ENCODE results near the gene LARGE1. TPM values are rescaled to one million over a fixed set of nuclear protein-coding genes. Genes with fewer than 3 reads are reported as not detected.

The LARGE1 gene
- total and polyA plus RNA-seq, 2 of the 4 experiments (the other 2 are of a cell fraction): 6.2 to 12.4 TPM

DNA sequence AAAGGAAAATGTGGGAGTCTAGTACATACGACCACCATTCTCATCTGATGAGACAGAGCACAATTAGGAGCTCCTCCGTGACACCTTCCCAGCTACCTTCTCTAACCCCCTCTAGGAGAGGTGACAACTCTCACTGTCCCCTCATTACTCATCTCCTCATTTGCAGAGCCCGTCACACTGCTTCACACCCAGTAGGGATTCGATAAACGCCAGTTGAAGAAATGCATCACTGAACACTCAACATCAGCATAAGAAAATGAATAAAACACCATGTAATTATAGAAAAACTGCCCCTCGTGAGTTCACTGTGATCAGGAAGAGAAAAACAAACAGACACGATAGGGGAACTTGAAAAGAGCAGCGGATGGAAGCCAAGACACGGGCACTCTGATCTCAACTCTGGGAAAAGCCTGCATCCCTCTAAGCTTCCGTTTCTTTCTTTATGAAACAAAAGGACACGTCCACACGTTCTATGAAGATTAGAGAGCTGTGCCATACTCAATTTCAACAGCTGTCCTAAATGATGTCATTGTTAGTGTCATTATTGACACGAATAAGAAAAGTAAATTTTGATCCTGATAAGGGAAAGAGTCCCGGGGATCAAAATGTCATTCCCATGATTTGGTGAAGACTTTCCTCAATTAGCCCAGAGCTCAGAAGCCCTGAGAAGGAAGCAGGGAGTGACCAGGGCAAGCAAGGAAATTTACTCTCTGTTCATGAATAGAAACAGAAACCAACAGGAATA lies 356.9 kb downstream of the LARGE1 start:
- intact Hi-C loops (cut with micrococcal nuclease) (no loop called here), dilution Hi-C loops (cut with HindIII; ENCODE audit: low sequenced_read_pairs, unreplicated experiment) (no loop called here), in situ Hi-C loops (cut with MboI; ENCODE audit: low sequenced_read_pairs) (no loop called here)
- no peaks in the 10 kb centered on the region for H3K9me3 ChIP-seq (ENCODE audit: control insufficient read depth, insufficient read depth, low read length)
- ATAC-seq (ENCODE audit: low read depth) (no peak), DNase-seq (no peak)
- H3K14ac ChIP-seq (replicated peaks; ENCODE audit: low read depth, low read length): no peak overlapping the region
- no peak overlapping the region for H2BK5ac ChIP-seq (ENCODE audit: low read depth, low read length, poor library complexity, severe bottlenecking)
- no peak overlapping the region; the same call in 1 of the 2 replicates for H3K4me2 ChIP-seq (ENCODE audit: low read depth, low read length)
- no peaks in the 10 kb centered on the region for H3K4me1 ChIP-seq (ENCODE audit: control insufficient read depth, insufficient read depth, low read length)
- no peak overlapping the region for H4K5ac ChIP-seq (ENCODE audit: low read depth, low read length)
- H3K9me1 ChIP-seq (ENCODE audit: insufficient read depth, low read length): no peaks in the 10 kb centered on the region
- no peak overlapping the region for H3K56ac ChIP-seq (ENCODE audit: extremely low read depth, insufficient read depth, low read length)
- no peak overlapping the region for H3K27ac ChIP-seq (ENCODE audit: insufficient read depth, low read length)
- no peak overlapping the region for H3K23ac ChIP-seq (ENCODE audit: low read depth, low read length)
- ChIA-PET CTCF (interaction anchor here (0.6 to 0.8 kb wide), 2 partner anchors 44 to 200 kb away, joined by 3 read pairs; no protein-coding TSS in a partner anchor), POLR2A (ENCODE audit: unreplicated experiment) (no interaction called here)
- H2BK120ac ChIP-seq (ENCODE audit: low read depth, low read length): no peak overlapping the region
- H2BK20ac ChIP-seq (ENCODE audit: low read depth, low read length): no peak overlapping the region
- no peak overlapping the region for H2AK9ac ChIP-seq (replicated peaks; ENCODE audit: low read depth, low read length, poor library complexity)
- TF ChIP-seq FOS (IDR thresholded peaks at IDR 0.05; ENCODE audit: low read depth, low read length): no peak
- TF ChIP-seq MAZ (IDR thresholded peaks at IDR 0.05; ENCODE audit: borderline replicate concordance, low read depth, low read length): no peak
- TF ChIP-seq POLR2A (IDR thresholded peaks at IDR 0.05; ENCODE audit: low read depth, low read length): no peak
- no peak for TF ChIP-seq RFX5 (IDR thresholded peaks at IDR 0.05; ENCODE audit: low read depth, low read length)
- TF ChIP-seq, protein P1, sequence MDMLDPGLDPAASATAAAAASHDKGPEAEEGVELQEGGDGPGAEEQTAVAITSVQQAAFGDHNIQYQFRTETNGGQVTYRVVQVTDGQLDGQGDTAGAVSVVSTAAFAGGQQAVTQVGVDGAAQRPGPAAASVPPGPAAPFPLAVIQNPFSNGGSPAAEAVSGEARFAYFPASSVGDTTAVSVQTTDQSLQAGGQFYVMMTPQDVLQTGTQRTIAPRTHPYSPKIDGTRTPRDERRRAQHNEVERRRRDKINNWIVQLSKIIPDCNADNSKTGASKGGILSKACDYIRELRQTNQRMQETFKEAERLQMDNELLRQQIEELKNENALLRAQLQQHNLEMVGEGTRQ (IDR thresholded peaks at IDR 0.05; ENCODE audit: low read depth, low read length): no peak
- no peak for TF ChIP-seq RAD21 (IDR thresholded peaks at IDR 0.05; ENCODE audit: low read length)
- TF ChIP-seq, protein P2, sequence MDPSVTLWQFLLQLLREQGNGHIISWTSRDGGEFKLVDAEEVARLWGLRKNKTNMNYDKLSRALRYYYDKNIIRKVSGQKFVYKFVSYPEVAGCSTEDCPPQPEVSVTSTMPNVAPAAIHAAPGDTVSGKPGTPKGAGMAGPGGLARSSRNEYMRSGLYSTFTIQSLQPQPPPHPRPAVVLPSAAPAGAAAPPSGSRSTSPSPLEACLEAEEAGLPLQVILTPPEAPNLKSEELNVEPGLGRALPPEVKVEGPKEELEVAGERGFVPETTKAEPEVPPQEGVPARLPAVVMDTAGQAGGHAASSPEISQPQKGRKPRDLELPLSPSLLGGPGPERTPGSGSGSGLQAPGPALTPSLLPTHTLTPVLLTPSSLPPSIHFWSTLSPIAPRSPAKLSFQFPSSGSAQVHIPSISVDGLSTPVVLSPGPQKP (IDR thresholded peaks at IDR 0.05; ENCODE audit: borderline replicate concordance, low read depth, low read length): no peak
- TF ChIP-seq BHLHE40 (IDR thresholded peaks at IDR 0.05; ENCODE audit: low read depth, low read length): no peak
- TF ChIP-seq CHD1 (IDR thresholded peaks at IDR 0.05; ENCODE audit: low read depth, low read length): no peak
- no peak for TF ChIP-seq CEBPB (IDR thresholded peaks at IDR 0.05; ENCODE audit: low read depth, low read length)
- TF ChIP-seq SMC3 (IDR thresholded peaks at IDR 0.05; ENCODE audit: low read depth, low read length): no peak
- TF ChIP-seq, protein P3, sequence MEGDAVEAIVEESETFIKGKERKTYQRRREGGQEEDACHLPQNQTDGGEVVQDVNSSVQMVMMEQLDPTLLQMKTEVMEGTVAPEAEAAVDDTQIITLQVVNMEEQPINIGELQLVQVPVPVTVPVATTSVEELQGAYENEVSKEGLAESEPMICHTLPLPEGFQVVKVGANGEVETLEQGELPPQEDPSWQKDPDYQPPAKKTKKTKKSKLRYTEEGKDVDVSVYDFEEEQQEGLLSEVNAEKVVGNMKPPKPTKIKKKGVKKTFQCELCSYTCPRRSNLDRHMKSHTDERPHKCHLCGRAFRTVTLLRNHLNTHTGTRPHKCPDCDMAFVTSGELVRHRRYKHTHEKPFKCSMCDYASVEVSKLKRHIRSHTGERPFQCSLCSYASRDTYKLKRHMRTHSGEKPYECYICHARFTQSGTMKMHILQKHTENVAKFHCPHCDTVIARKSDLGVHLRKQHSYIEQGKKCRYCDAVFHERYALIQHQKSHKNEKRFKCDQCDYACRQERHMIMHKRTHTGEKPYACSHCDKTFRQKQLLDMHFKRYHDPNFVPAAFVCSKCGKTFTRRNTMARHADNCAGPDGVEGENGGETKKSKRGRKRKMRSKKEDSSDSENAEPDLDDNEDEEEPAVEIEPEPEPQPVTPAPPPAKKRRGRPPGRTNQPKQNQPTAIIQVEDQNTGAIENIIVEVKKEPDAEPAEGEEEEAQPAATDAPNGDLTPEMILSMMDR (conservative IDR thresholded peaks at IDR 0.05; ENCODE audit: low read depth, low read length): no peak
- TF ChIP-seq RCOR1 (IDR thresholded peaks at IDR 0.05; ENCODE audit: insufficient replicate concordance, low read length): no peak
- no peak for TF ChIP-seq NFE2L2 (IDR thresholded peaks at IDR 0.05; ENCODE audit: low read depth, low read length)
- TF ChIP-seq MXI1 (IDR thresholded peaks at IDR 0.05; ENCODE audit: borderline replicate concordance, low read depth, low read length): no peak
- H3K36me3 ChIP-seq (ENCODE audit: control insufficient read depth, insufficient read depth, low read length): no peaks in the 10 kb centered on the region
- no peak overlapping the region for H3K4ac ChIP-seq (ENCODE audit: low read depth, low read length)
- H2BK15ac ChIP-seq (ENCODE audit: low read depth, low read length): no peak overlapping the region
- no peaks in the 10 kb centered on the region for H4K20me1 ChIP-seq (ENCODE audit: insufficient read depth, low read length)
- no TSS peak for BruUV-seq (replicated peaks)
- no peak overlapping the region for H3K9ac ChIP-seq (ENCODE audit: low read depth, low read length)
- H4K91ac ChIP-seq (ENCODE audit: insufficient read depth, low read depth, low read length): no peak overlapping the region
- H3K27me3 ChIP-seq (ENCODE audit: control insufficient read depth, insufficient read depth, low read length): no peaks in the 10 kb centered on the region
- no peaks in the 10 kb centered on the region; a peak in 1 of 4 replicates for H3K79me1 ChIP-seq (ENCODE audit: low read depth in 1 of 2, low read length in 2 of 2)
- no peak overlapping the region for H2AFZ ChIP-seq (replicated peaks; ENCODE audit: low read length, poor library complexity)
- 100% methylated on average over 2 of the region's 14 CpGs; no CpG with 5 or more reads in 1 of the 2 experiments for WGBS, 2 experiments (ENCODE audit: extremely low coverage in 2 of 2, insufficient read length in 1 of 2)
- H3K18ac ChIP-seq (ENCODE audit: low read depth, low read length): no peak overlapping the region
- no peak overlapping the region for H2AK5ac ChIP-seq (ENCODE audit: low read depth, low read length)
- no peak overlapping the region for H3K4me3 ChIP-seq (ENCODE audit: insufficient read depth, low read depth, low read length)
- H4K8ac ChIP-seq (ENCODE audit: low read depth in 2 of 2, low read length in 2 of 2): no peak overlapping the region

All from IMR-90 (cell line).